ENCODE results near the gene CNOT6L.

DNA sequence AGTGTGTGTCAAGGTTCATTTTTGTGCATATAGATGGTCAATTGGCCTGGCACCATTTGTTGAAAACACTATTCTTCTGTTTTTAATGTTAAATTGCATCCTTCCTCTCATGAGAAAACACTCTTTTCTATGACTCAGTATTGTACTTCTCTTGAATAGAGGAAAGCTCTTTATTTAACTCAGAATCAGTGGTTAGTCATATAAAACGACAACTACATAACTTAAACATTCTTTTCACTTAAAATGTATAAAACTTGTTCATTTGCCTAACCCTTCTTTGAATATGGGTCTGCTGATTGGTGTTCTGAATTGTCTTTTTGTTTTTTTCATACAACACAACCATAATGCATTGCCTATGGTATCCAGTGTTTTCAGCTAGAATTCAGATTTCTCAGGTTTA lies 26.2 kb upstream of the CNOT6L start:
- TF ChIP-seq POLR2AphosphoS5 (IDR thresholded peaks at IDR 0.05): no peak
- TF ChIP-seq, protein P1, sequence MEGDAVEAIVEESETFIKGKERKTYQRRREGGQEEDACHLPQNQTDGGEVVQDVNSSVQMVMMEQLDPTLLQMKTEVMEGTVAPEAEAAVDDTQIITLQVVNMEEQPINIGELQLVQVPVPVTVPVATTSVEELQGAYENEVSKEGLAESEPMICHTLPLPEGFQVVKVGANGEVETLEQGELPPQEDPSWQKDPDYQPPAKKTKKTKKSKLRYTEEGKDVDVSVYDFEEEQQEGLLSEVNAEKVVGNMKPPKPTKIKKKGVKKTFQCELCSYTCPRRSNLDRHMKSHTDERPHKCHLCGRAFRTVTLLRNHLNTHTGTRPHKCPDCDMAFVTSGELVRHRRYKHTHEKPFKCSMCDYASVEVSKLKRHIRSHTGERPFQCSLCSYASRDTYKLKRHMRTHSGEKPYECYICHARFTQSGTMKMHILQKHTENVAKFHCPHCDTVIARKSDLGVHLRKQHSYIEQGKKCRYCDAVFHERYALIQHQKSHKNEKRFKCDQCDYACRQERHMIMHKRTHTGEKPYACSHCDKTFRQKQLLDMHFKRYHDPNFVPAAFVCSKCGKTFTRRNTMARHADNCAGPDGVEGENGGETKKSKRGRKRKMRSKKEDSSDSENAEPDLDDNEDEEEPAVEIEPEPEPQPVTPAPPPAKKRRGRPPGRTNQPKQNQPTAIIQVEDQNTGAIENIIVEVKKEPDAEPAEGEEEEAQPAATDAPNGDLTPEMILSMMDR (IDR thresholded peaks at IDR 0.05; ENCODE audit: poor library complexity, severe bottlenecking): no peak

All from neural cell (in vitro differentiated cells).